ENCODE data around the gene DCAF11.

DNA sequence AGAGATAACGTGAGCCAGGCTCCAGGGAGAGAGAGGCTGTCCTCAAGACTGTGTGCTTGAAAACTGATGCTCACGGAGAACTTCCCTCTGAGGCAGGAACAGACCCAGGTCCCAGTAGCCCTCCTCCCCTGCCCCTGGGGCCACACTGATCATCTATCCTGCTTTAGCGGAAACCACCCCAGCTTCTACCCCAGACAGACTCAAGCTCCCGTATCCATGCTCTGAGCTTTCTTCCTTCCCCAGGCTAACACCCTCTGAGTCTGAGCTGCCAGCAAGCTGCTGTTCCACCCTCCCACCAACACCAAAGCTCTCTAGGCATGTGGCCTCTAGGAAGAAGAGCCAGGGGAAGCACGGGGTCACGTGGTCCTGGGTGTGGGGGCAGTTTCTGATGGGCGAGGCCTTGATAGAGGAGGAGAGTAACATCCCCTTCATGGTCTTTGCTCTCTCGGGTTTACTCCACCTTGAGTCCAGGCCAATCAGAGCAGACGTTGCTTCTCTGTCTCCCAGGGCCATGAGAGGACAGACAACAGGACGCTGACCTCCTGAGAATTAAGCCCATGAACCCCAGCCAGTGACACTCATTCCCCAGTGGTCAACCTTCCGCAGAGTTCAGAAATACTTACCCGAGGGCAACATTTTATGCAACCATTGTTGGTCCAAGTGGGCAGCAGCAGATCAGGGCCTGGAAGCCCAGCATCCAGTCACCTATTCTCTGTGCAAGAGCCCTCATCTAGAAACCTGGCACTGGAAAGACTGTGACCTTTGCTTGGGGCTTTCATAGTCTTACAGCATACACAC, 19.1 kb upstream of the DCAF11 start:
- TF ChIP-seq, protein P1, sequence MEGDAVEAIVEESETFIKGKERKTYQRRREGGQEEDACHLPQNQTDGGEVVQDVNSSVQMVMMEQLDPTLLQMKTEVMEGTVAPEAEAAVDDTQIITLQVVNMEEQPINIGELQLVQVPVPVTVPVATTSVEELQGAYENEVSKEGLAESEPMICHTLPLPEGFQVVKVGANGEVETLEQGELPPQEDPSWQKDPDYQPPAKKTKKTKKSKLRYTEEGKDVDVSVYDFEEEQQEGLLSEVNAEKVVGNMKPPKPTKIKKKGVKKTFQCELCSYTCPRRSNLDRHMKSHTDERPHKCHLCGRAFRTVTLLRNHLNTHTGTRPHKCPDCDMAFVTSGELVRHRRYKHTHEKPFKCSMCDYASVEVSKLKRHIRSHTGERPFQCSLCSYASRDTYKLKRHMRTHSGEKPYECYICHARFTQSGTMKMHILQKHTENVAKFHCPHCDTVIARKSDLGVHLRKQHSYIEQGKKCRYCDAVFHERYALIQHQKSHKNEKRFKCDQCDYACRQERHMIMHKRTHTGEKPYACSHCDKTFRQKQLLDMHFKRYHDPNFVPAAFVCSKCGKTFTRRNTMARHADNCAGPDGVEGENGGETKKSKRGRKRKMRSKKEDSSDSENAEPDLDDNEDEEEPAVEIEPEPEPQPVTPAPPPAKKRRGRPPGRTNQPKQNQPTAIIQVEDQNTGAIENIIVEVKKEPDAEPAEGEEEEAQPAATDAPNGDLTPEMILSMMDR (IDR thresholded peaks at IDR 0.05; ENCODE audit: low read depth, low read length) = no peak
- no peak for TF ChIP-seq EZH2phosphoT487 (IDR thresholded peaks at IDR 0.05; ENCODE audit: low read depth)

Data from OCI-LY3 (cell line).